ENCODE results near the gene RAD9A.
"Not testable (repeated sequence)": the region's sequence is repeated elsewhere in the genome, so short reads cannot be mapped to it uniquely, and the experiment has no call there.

Gene RAD9A

GRCh38 chr11:67397536-67397935 is 5.8 kb downstream of the RAD9A start:
- TF ChIP-seq, protein P1, sequence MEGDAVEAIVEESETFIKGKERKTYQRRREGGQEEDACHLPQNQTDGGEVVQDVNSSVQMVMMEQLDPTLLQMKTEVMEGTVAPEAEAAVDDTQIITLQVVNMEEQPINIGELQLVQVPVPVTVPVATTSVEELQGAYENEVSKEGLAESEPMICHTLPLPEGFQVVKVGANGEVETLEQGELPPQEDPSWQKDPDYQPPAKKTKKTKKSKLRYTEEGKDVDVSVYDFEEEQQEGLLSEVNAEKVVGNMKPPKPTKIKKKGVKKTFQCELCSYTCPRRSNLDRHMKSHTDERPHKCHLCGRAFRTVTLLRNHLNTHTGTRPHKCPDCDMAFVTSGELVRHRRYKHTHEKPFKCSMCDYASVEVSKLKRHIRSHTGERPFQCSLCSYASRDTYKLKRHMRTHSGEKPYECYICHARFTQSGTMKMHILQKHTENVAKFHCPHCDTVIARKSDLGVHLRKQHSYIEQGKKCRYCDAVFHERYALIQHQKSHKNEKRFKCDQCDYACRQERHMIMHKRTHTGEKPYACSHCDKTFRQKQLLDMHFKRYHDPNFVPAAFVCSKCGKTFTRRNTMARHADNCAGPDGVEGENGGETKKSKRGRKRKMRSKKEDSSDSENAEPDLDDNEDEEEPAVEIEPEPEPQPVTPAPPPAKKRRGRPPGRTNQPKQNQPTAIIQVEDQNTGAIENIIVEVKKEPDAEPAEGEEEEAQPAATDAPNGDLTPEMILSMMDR (IDR thresholded peaks at IDR 0.05; ENCODE audit: low read length, missing control alignments), result no peak

DNA sequence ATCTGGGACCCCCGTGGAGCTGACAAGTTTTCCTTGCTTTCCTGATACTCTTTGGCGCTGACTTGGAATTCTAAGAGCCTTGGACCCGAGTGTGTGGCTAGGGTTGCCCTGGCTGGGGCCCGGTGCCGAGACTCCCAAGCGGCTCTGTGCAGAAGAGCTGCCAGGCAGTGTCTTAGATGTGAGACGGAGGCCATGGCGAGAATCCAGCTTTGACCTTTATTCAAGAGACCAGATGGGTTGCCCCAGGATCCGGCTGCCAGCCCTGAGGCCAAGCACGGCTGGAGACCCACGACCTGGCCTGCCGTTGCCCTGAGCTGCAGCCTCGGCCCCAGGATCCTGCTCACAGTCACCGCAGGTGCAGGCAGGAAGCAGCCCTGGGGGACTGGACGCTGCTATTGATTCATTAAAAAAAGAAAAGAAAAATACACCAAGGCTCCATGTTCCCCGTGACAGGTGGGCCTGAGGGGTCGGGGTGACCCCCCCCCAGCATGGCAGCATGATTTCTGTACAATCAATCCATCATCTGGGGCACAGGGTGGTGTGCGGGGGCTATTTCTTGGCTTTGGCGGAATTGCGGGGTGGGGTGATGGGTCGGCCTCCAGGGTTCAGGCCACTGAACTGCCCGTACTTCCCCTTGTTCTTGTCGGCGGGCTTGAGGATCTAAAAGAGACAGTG is 6.3 kb downstream of the RAD9A start:
- DNase-seq (ENCODE audit: low read depth), result no peak
- TF ChIP-seq, protein P1 (IDR thresholded peaks at IDR 0.05; ENCODE audit: low read length, missing control alignments), result no peak
- H3K4me3 ChIP-seq (replicated peaks; ENCODE audit: low read depth, low read length), result no peak overlapping the region

More at GRCh38 chr11:67397536-67397935, 5.8 kb downstream of the RAD9A start:
- no peak overlapping the region for H3K4me3 ChIP-seq (replicated peaks; ENCODE audit: low read depth, low read length)
- no peak for DNase-seq (ENCODE audit: low read depth)

DNA sequence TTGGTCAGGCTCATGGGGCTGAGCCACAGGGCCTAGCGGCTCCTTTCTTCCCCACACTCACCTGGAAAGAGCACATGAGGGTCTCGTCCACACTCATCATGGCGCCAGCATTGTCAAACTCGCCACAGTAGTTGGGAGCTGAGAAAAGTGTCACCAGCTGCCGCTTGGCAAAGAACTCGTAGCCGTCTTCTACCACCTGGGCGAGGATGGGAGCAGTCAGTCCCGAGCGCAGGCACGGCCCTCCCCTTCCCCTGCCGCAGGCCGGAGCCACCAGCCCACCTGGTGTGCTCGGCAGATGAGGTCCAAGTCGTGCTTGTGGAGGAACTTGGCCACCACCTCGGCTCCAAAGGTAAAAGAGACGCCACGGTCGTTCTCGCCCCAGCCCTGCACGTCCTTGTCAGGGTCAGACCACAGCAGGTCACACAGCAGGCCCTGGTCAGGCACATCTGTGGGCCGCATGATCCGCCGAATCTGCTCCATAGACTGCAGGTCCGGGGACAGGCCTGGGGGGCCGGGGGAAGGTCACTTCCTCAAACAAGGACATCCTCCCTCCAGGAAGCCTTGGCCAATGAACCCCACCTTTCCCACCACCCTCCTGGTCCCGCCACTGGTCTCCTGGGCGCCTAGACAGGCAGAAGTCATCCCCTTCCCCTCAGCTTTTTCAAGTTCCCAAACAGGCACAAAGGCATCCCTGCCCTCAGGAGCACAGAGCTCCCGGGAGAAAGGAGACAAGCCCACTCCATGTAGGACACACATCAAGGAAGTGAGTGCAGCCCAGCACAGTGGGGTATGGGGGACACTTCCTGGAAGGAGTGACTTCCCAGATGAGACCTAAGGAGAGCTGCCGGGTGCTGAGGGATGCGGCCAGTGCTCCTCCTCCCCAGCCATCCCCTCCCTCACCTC is 7.1 kb downstream of the RAD9A start:
- H3K4me3 ChIP-seq (replicated peaks; ENCODE audit: low read depth, low read length), result no peak overlapping the region
- TF ChIP-seq, protein P1 (IDR thresholded peaks at IDR 0.05; ENCODE audit: low read length, missing control alignments), result no peak
- DNase-seq (ENCODE audit: low read depth), result no peak

DNA sequence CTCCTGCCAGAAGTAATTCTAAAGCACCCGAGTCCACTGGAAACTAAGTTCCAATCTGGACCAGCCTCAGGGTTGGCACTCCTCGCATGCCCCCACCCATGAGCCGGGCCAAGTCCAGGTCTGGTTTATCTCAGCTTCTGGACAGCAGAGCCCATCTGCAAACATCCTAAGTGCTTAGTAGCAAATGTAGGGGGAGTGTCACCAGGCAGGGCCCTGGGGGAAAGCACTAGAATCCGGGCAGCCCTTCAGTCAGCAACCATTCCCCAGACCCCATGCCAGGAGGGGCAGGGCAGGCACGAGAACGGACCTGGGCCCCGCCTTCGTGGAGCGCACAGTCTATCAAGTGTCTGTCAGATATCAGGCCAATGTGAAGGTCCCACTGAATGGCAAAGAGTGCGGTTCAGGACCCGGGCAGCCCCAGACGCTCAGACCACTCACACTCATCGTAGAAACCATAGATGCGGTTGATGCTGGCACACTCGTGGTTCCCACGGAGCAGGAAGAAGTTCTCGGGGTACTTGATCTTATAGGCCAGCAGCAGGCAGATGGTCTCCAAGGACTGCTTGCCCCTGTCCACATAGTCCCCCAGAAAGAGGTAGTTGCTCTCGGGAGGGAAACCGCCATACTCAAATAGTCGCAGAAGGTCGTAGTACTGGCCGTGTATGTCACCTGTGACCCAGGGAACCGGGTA is 8.6 kb downstream of the RAD9A start:
- no peak for DNase-seq (ENCODE audit: low read depth)
- peak overlapping the region; percentile 91 for H3K4me3 ChIP-seq (replicated peaks; ENCODE audit: low read depth, low read length)
- TF ChIP-seq, protein P1 (IDR thresholded peaks at IDR 0.05; ENCODE audit: low read length, missing control alignments), result no peak

DNA sequence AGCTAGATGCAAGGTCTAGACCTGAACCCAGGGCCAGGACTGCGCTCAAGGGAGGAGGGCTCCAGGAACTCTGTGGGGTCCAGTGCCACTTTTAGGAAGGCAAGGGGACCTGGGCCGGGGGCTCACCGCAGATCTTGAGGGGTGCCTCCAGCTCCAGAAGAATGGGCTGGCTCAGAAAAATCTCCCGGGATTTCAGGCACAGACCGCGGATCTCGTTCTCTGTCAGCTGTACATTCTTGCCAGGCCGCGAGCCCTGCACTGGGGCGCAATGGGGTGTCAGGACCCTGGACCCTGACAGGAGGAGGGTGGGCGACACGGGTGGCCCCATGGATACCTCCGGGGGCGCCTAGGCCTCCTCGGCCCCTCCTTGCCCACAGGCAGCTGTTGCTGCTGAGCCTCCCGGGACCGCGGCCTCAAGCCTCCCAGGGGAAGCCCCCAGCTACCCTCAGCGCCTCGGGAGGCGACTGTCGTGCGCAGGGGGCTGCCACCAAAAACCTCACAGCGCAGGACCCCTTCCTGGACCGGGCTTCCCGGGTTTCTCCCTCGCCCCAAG is 9.2 kb downstream of the RAD9A start:
- no peak for DNase-seq (ENCODE audit: low read depth)
- TF ChIP-seq, protein P1 (IDR thresholded peaks at IDR 0.05; ENCODE audit: low read length, missing control alignments), result no peak
- H3K4me3 ChIP-seq (replicated peaks; ENCODE audit: low read depth, low read length), result peak overlapping the region; percentile 91

DNA sequence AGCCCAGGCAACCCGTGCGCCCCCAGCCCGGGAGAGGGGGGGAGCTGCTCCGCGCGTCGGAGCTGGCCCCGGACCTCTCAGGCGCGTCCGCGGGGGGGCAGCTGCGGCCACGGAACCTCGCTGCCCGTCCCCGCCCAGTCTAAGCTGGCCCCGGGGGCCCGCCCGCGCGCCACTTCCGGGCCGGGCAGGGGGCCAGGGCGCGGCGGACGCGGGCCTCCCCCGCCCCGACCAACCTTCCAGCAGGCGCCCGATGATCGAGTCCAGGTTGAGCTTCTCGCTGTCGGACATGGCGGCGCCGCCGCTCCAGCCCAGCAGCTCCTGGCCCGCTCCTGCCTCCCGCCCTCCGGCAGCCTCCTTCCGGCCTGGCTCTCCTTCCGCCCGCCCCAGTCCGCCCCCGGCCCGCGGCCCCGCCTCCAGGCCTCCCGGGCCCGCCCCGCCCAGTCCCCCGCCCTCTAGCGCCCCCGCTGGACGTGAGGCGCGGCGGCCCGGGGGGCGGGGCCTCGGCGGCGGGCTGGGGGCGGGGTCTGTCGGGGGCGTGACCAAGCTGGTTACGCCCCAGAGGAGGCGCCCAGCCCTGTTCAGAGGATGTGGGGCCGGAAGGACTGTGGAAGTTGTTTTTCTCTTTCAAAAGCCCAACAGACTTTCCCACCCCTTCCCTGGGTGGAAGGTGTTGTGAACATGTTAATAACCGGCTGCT is 9.9 kb downstream of the RAD9A start, which contains the start of gene PPP1CA:
PPP1CA (minus strand) TSS at position 364 of the 697 bp plus-strand sequence; CDS start at position 288, 76 bp downstream.
- DNase-seq (ENCODE audit: low read depth), result peak; percentile 89
- TF ChIP-seq, protein P1 (IDR thresholded peaks at IDR 0.05; ENCODE audit: low read length, missing control alignments), result no peak
- H3K4me3 ChIP-seq (replicated peaks; ENCODE audit: low read depth, low read length), result peak within 1 kb of the TSS; percentile 91

DNA sequence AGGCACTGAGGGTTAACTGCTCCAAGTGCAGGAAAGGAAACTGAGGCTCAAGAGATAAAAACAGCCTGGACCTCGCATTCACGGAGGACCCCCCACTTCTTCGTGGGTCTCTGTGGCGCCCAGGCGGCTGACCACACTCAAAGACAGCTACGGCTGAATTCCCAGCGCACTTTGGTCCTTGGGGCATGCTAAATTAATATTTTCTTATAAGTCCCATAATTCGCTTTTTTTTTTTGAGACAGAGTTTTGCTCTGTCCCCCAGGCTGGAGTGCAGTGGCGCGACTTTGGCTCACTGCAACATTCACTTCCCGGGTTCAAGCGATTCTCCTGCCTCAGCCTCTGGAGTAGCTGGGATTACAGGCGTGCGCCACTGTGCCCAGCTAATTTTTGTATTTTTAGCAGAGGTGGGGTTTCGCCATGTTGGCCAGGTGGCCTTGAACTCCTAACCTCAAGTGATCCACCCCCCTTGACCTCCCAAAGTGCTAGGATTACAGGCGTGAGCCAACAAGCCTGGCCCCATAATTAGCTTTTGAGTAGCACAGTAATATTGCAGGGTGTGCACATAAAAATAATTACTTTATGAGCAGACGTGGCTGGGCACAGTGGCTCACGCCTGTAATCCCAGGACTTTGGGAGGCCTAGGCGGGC is 10.5 kb downstream of the RAD9A start:
- H3K4me3 ChIP-seq (replicated peaks; ENCODE audit: low read depth, low read length), result peak overlapping the region; percentile 44
- DNase-seq (ENCODE audit: low read depth), result not testable (repeated sequence)

- H3K4me3 ChIP-seq (replicated peaks; ENCODE audit: low read depth, low read length); DNase-seq (ENCODE audit: low read depth): not testable (repeated sequence)
These were observed 11.3 kb downstream of the RAD9A start for GRCh38 chr11:67403085-67403484.

Data from fibroblast of pulmonary artery (primary cell).